Calu3 (cell line): ENCODE measurements around the gene SRRM5. TPM values are rescaled to one million over a fixed set of nuclear protein-coding genes. Genes with fewer than 3 reads are reported as not detected.
A peak's percentile ranks its signal among the peaks of the same experiment; 100 is the strongest.

Source experiments
- BruUV-seq: library from RNA; stranded (reverse); fragments of 400-500 nt; replicated peaks from 2 replicates; lab custom pipeline; 2021; lab: Mats Ljungman, UMichigan
- CTCF ChIA-PET: fragments of 300-600 bp; sonication (Branson Sonifier 250); formaldehyde crosslinking; loops from one replicate; lab custom pipeline; 2022; ENCODE audit warnings: antibody characterized with exemption; lab: Charles Lee
- DNase-seq: peaks from one replicate; pipeline ENCODE4 v3.0.0; 2022
- H3K27ac Mint-ChIP-seq: one replicate; pipeline ENCODE4 v1.8.0; 2022; ENCODE audit warnings: mixed read lengths; ENCODE audit not compliant: unreplicated experiment
- H3K27me3 Mint-ChIP-seq: one replicate; pipeline ENCODE4 v1.8.0; 2022; ENCODE audit warnings: mixed read lengths; ENCODE audit not compliant: unreplicated experiment
- H3K36me3 Mint-ChIP-seq: one replicate; pipeline ENCODE4 v1.8.0; 2022; ENCODE audit warnings: mild to moderate bottlenecking, moderate library complexity, mixed read lengths; ENCODE audit not compliant: insufficient read depth, unreplicated experiment
- H3K4me1 Mint-ChIP-seq: one replicate; pipeline ENCODE4 v1.8.0; 2022; ENCODE audit warnings: mild to moderate bottlenecking, low read depth, mixed read lengths; ENCODE audit not compliant: unreplicated experiment
- H3K4me3 Mint-ChIP-seq: one replicate; pipeline ENCODE4 v1.8.0; 2022; ENCODE audit warnings: mild to moderate bottlenecking, low read depth, moderate library complexity, mixed read lengths; ENCODE audit not compliant: unreplicated experiment
- H3K9me3 Mint-ChIP-seq: one replicate; pipeline ENCODE4 v1.8.0; 2022; ENCODE audit warnings: low read depth, mixed read lengths; ENCODE audit not compliant: unreplicated experiment
- intact Hi-C: fragments of 100-400 bp; cut with micrococcal nuclease; formaldehyde crosslinking; loops from one replicate; pipeline ENCODE4 v1.10.0; 2022; ENCODE audit not compliant: unreplicated experiment
- total RNA-seq: library from RNA; stranded (reverse); gene quantifications from 2 replicates; pipeline ENCODE4 v1.2.3, GENCODE V29; 2022
- TF ChIP-seq, protein P1 (sequence below): fragments of 200-600 bp; IDR thresholded peaks from one replicate; pipeline ENCODE4 v1.8.0; 2022; ENCODE audit warnings: antibody characterized with exemption; ENCODE audit not compliant: unreplicated experiment

Gene SRRM5
- total RNA-seq, 1 experiment from 2014 or later = 1.9 TPM

DNA sequence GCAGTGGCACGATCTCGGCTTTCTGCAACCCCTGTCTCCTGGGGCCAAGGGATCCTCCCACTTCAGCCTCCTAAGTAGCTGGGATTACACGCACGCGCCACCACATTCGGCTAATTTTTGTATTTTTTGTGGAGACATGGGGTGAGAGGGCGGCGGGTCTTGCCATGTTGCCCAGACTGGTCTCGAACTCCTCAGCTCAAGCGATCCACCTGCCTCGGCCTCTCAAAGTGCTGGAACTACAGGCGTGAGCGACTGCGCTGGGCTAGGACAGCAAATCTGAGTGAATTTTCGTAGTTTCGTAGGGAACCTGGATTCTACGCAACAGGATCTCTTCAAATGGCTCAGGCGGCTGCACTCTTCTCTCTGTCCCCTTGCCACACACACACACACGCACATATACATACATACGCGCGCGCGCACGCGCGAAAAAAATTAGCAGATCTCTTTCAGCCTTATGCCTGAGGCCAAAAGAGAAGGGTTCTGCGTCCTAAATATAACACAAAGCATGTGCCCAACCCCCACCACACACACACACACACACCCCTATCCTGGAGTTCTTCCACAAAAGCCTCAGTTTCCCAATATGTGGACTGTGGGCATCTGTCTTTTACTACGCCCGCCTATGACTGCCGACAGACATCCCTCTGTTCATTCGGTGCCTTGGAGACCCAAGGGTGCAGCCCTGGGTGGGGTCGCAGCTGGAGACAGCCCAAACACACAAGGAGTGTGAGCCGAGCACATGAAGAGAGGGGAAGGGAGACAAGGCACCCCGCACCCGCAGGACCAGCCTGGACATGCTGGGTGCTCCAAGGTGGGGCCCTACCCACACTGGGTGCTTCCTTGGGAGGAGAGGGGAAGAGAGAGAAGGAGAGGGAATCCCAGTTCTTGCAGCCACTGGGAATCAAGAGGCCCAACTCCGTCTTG lies 35.7 kb upstream of the SRRM5 start:
- peak overlapping the region; percentile 98 for H3K4me3 Mint-ChIP-seq
- BruUV-seq = no TSS peak
- H3K27me3 Mint-ChIP-seq = peaks cover 14% of the 10 kb centered on the region
- no peaks in the 10 kb centered on the region for H3K4me1 Mint-ChIP-seq
- TF ChIP-seq, protein P1, sequence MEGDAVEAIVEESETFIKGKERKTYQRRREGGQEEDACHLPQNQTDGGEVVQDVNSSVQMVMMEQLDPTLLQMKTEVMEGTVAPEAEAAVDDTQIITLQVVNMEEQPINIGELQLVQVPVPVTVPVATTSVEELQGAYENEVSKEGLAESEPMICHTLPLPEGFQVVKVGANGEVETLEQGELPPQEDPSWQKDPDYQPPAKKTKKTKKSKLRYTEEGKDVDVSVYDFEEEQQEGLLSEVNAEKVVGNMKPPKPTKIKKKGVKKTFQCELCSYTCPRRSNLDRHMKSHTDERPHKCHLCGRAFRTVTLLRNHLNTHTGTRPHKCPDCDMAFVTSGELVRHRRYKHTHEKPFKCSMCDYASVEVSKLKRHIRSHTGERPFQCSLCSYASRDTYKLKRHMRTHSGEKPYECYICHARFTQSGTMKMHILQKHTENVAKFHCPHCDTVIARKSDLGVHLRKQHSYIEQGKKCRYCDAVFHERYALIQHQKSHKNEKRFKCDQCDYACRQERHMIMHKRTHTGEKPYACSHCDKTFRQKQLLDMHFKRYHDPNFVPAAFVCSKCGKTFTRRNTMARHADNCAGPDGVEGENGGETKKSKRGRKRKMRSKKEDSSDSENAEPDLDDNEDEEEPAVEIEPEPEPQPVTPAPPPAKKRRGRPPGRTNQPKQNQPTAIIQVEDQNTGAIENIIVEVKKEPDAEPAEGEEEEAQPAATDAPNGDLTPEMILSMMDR = no peak
- H3K9me3 Mint-ChIP-seq = no peaks in the 10 kb centered on the region
- CTCF ChIA-PET = no interaction called here
- peaks cover 13% of the 10 kb centered on the region for H3K36me3 Mint-ChIP-seq
- no peak for DNase-seq
- H3K27ac Mint-ChIP-seq = peak overlapping the region; percentile 95
- intact Hi-C loops = no loop called here

DNA sequence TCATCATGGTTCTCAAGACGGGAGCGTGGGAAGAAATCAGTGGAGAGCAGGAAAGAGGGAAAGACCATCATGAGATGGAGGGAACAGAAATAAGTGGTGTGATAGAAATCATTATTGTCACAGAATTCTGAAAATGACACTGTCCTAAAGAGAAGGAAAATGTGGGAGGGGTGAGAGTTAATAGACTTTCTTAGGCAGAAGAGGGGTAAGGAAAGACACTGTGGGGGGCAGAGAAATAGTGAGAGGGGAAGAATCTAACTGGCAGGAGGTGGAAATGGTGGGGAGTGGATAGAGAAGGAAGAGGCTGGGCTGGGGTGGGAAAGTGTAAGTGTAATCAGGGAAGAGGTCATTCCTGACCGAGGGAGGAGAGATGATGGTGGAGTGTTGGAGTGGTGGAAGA lies 33.1 kb upstream of the SRRM5 start:
- CTCF ChIA-PET = interaction anchor here (0.6 kb wide), 1 partner anchor 17 kb away, joined by 5 read pairs; no protein-coding TSS in a partner anchor
- no peaks in the 10 kb centered on the region for H3K9me3 Mint-ChIP-seq
- intact Hi-C loops = no loop called here
- TF ChIP-seq, protein P1 = no peak
- H3K27ac Mint-ChIP-seq = no peak overlapping the region
- DNase-seq = no peak
- no peak overlapping the region for H3K4me3 Mint-ChIP-seq
- peaks cover 12% of the 10 kb centered on the region for H3K36me3 Mint-ChIP-seq
- no TSS peak for BruUV-seq
- peaks cover 14% of the 10 kb centered on the region for H3K27me3 Mint-ChIP-seq
- no peaks in the 10 kb centered on the region for H3K4me1 Mint-ChIP-seq

DNA sequence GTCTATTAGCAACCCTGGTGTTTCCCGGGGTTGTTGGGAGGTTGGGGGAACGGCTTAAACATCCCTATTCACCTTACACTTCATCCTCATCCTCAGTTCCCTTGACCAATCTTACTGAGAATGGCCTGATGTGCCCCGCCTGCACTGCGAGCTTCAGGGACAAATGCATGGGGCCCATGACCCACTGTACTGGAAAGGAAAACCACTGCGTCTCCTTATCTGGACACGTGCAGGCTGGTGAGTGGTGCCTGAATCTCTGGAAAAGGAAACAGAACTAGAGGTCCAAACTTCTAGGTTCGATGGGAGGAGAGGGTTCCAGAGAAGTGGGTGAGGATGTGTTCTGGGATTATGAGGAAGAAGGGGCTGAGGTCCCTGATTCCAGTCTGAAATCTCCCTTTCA lies 30.4 kb upstream of the SRRM5 start:
- DNase-seq = no peak
- Mint-ChIP-seq H3K4me1 (peaks cover 10% of the 10 kb centered on the region), H3K4me3 (no peak overlapping the region), H3K27ac (no peak overlapping the region), H3K9me3 (no peaks in the 10 kb centered on the region), H3K27me3 (peaks cover 14% of the 10 kb centered on the region), H3K36me3 (no peaks in the 10 kb centered on the region)
- BruUV-seq = no TSS peak
- TF ChIP-seq, protein P1 = no peak
- CTCF ChIA-PET = no interaction called here
- intact Hi-C loops = no loop called here

DNA sequence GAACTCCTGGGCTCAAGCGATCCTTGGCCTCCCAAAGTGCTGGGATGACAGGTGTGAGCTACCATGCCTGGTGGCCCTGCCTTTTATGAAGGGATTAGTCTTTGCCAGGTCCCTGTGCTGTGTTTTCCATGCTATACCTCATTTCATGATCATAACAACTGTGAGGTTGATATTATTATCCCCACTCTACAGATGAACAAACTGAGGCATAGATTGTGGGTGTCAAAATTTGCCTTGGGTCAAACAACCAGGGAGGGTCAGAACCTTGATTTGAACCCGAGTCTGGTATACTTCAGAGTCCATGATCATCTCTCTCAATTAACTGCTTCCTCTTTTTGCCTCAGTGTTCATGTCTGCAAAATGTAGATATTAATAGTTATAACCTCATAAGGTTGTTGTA lies 29.4 kb upstream of the SRRM5 start:
- H3K4me1 Mint-ChIP-seq = peaks cover 10% of the 10 kb centered on the region
- no TSS peak for BruUV-seq
- DNase-seq = no peak
- peaks cover 14% of the 10 kb centered on the region for H3K27me3 Mint-ChIP-seq
- no peak overlapping the region for H3K27ac Mint-ChIP-seq
- TF ChIP-seq, protein P1 = no peak
- intact Hi-C loops = no loop called here
- no peaks in the 10 kb centered on the region for H3K36me3 Mint-ChIP-seq
- CTCF ChIA-PET = interaction anchor here (0.6 kb wide), 1 partner anchor 313 kb away, joined by 3 read pairs; the partner anchor contains the start of gene PSG9
- no peak overlapping the region for H3K4me3 Mint-ChIP-seq
- H3K9me3 Mint-ChIP-seq = no peaks in the 10 kb centered on the region
